ENCODE data around the gene TRIM47.
"Not testable (repeated sequence)": the region's sequence is repeated elsewhere in the genome, so short reads cannot be mapped to it uniquely, and the experiment has no call there.

The TRIM47 gene

DNA sequence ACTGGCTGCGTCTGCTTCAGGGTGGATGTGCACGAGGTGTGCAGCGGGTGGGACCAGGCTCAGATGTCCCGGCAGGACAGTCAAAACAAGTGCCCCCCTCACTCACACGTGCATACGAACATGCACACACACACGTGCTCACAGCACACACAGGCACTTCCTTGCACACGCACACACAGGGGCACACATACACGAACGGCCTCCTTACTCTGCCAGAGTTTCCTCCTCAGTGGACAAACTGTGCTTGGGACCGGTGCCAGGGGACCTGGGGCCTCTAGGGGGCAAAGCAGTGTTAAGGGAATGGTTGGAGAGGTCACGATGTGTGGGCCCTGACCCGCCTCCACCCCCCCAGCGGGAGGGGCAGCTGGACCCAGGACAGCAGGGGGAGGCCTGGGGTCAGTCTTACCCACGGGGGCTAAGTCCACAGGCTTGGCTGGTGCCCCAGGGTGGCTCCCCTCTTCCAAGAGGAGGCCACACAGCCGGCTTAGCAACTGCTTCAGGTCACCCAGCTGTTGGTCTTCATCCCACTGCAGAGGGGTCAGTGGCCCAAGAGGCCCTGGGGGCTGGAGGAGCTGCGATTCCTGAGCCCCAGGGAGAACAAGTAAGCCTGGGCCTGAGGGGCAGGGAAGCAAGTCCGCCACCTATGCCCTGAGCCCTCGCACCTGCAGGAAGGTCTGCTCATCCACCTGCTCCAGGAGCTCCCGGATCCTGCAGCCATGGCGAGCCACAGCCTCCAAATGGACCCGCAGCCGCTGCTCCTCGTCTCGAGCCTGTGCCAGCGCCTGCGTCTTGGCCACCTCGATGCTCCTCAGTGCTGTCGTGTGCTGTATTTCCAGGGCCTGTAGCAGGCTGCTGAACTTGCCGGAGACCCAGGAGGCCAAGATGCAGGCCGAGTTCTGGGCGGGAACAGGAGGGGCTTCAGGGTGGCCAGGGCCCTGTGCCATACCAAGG, 13.5 kb upstream of the TRIM47 start:
- DNase-seq: no peak

DNA sequence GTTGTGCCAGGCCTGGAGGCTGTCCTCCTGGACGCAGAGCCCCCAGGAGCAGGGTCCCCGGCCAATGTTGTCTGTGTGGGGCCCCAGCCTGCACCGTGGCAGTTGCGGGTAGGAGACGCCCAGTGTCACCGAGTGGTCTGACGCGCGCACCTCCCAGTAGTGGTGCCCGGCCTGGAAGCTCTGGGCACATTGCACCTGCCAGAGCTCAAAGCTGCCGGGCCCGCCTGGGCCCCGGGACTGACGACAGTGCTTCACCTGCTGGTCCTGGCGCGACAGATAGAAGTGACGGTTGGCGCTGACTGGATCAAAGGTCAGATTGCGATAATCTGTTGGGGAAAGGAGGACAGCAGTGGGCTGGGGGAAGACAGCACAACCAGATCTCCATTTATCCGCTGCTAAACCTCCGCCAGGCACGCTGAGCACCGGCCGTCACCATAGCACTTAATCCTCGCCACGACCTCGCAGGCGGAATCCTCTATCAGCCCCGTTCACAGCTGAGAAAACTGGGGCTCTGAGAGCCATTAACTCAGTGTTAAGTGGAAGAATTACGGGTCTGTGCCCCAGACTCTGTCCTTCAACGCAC, 12.7 kb upstream of the TRIM47 start:
- DNase-seq: no peak

DNA sequence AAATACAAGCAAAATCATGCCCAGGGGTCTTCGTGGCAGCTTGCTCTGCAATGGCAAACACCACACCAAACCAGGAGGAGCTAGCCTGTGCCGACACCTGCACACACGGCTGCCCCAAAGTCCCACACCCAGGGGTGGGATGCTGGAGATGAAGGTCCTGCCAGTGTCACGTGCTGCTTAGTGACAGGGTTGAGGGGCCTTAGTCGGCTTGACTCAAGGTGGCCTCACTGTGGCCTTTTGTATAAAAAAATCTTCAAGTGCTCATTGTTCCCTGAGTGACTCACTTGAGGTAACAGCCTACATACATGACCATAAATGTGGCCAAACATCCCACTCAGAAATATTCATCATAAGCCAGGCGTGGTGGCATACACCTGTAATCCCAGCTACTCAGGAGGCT, 11.1 kb upstream of the TRIM47 start:
- no peak for DNase-seq

DNA sequence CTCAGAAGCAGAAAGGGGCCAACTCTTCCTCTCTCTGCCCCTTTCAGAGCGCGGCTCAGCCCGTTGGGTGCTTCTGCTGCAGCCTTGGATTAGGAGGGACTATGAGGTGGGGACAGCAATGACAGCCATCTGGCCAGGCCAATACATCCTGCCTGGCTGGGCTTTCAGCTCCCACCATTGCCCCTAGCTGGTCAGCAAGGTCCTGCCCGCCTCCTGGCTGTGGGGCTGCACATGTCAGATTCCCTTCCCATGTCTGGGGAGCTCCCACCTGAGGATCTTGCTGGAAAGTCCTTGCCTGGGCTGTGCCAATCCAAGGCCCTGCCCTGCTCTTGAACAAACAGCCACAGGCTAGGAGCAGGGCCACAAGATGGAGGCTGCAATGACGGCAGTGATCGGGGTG, 10.1 kb upstream of the TRIM47 start:
- DNase-seq: no peak

DNA sequence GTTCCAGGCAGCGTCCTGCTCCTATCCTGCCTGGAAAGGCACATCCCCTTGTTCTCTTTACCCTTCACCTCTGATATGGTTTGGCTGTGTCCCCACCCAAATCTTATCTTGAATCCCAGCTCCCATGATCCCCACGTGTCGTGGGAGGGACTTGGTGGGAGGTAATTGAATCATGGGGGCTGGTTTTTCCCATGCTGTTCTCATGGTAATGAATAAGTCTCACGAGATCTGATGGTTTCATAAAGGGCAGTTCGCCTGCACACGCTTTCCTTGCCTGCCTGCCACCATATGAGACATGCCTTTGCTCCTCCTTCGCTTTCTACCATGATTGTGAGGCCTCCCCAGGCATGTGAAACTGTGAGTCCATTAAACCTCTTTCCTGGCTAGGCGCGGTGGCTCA, 7.5 kb upstream of the TRIM47 start:
- not testable (repeated sequence) for DNase-seq

DNA sequence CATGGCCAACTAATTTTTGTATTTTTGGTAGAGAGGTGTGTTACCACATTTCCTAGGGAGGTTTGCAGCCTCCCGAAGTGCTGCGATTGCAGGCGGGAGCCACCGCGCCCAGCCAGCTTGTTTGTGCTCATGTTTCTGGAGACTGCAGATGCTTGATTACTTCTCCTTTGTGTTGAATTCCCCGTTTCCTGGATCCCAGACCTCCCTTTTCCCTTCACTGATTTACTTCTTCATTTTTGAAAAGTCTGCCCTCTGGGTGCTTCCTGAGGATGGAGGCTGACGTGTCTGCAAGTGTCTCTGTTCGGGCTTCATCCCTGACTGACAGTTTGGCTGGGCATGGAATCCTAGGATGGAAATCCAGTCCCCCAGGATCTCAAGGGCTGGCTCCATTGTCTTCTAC, 7.0 kb upstream of the TRIM47 start:
- DNase-seq: no peak

DNA sequence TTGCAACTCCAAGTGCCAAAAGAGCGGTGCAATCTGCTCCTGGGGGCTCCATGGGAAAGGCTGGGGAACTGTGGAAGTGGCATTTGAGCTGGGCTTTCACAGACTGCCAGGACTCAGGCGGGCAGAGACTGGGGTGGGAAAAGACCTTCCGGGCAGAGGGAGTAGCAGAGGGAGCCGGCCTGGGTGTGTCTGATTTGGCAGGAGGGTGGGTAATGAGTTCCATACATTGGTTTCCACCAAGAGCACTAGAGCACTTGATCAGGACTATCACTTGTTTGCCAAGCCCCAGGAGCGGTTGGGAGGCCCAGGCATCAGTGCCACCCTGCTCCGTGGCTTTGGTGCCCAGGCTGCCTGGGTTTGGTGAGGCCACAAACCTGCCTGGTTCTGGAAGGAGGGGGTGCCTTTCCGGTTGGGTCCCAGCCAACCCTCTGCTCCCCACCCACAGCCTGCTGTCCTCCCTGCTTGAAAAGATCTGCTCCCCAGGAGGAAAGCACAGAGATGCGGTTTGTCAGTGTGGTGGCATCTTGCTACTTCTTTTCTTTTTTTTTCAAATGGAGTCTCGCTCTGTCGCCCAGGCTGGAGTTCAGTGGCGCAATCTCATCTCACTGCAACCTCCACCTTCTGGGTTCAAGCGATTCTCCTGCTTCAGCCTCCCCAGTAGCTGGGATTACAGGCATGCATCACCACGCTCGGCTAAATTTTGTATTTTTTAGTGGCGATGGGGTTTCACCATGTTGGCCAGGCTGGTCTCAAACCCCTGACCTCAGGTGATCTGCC, 3.5 kb upstream of the TRIM47 start:
- DNase-seq: no peak

DNA sequence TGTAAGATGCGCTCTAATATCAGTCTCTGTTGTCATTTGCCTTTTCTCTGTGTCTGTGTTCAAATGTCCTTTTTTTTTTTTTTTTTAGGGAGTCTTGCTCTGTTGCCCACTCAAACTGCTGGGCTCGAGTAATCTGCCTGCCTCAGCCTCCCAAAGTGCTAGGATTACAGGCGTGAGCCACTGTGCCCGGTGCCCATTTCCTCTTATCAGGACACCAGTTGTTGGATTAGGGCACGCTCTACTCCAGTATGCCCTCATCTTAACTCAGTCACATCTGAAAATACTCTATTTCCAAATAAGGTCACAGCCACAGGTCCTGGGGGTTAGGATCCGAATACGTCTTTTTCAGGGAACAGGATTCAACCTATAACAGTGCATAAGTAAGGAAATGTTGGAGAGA, 1.9 kb upstream of the TRIM47 start:
- no peak for DNase-seq

DNA sequence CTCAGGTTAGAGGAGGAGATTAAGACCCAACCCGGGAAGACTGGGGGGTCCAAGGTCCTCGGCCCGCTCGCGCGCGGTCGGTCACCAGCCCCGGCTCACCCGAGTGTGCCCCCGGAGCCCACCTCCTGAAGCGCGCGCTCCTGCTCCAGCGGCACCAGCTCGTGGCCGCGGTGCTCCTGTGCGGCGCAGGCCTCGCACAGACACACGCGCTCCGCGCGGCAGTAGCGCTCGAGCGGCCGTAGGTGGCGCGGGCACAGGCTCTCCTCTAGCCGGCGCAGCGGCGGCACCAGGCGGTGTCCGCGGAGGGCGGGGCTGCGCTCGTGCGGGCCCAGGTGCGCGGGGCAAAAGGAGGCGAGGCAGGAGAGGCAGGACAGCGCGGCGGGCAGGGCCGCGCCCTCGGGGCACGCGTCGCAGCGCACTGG, 618 bp downstream of the TRIM47 start:
- peak in 2 of 3 experiments; percentile 77 to 82 for DNase-seq

DNA sequence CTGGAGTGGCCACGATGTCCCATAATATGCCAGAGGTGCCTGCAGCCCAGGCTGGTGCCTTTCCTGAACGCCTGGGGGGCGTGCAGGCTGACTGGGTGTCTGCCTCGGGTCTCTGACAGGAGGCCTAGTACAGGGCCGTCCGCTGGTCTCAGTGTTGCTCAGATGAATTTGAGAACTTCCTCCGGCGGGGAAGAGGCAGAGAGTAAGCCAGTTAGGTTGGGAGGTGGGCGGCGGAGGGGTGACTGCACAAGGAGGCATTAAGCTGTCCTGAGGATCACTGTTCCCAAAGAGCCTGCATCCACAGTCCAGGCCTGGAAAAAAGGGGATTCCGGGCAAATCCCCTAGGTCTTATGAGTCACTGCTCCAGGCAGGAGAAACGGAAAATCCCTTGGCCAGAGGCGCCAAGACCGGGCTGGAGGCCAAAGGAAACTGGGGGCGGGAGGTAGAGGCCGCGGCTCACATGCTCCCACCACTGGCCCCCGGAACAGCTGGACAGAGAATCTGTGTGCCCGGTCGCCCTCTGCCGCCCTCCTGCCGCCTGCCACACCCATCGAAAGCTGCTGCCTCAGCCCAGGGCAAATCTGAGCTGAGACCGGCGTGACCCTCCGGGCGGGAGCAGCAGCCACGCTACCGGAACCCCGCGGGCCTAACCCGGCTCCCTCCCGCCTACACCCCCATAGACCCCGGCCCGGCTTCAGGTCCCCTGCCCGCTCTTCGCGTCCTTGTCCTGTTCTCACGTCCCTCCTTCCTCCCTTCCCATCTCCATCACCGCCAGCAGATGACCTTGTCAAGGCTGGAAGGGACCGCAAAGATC, 1.2 kb downstream of the TRIM47 start:
- DNase-seq: peak in 2 of 3 experiments; percentile 52 to 70

DNA sequence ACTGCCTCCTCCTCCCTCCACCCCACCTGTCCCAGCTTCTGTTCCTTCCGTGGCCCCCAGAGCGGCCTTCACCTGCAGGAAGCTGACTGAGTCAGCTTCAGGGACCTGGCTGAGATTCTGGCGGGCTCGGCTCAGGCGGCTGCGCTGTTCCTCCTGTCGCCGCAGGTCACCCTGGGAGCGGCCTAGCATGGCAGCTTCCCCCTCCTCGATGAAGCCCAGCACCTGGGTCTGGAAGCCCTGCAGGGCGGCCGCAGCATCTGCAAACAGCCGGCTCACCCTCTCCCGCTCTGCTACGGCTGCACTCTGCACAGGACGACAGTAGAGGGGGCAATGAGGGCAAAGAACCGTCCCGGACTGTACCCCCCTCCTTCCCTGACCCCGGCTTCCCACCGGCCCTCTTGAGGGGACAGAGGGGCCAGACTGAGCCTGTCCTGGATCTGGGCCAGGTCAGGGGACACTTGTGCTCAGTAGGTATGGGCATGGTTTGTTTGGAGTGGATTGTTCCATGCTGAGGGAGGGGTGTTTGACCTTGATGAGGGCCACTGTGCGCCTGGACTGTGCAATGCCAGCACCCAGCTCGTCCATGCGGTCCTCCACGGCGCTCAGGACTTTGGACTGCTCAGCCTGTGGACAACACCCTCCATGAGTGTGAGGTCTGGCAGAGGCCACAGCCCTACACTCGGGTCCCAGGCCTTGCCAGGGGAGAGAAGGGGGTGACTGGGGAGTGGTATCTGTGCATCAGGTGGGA, 2.0 kb downstream of the TRIM47 start:
- peak in 2 of 3 experiments; percentile 84 to 89 for DNase-seq

DNA sequence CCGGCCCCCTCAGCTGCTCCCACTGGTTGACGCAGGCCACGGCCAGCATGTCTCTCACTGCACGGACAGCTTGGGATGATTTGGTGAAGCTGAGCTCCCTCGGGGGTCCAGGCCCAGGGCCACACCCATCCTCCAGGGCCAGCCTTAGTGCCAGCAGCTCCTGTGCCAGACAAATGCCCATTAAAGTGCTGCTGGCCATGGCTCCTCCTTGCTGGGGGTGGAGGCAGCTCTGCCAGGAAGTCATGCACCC, 2.5 kb downstream of the TRIM47 start:
- DNase-seq: no peak

DNA sequence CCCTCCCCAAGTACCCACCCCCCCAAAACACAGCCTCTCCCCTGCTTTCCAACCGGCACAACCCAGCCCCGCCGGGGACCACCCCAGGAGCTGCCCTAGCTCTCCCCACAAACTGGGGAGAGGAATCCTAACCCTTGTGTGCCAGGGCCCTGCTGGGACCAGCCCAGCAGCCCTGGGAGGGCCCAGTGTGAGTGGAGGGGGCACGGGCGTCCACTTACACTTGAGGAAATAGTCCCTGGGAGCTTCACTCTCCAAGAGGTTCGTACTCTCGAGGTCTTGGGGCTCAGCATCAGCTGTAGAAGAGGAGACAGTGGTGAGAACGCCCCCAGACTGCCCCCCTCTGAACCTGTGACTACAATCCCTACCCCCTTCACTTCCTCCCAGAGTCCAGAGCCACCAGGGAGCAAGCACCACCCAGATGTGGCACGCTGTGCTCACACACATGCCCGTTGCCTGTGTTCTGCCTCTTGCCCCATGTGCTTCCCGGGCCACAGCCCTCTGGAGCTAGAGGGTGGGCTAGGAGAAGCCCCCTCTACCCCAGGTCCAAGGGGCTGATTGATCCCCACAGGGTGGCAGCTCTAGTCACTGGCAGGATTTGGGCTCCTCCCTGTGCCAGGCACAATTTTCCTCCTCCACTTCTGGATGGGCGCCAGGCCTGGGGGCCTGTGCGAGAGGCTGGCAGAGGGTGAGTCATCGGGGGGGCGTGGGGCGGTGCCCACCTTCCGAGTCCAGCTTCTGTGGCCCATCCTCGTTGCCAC, 3.0 kb downstream of the TRIM47 start:
- no peak for DNase-seq

DNA sequence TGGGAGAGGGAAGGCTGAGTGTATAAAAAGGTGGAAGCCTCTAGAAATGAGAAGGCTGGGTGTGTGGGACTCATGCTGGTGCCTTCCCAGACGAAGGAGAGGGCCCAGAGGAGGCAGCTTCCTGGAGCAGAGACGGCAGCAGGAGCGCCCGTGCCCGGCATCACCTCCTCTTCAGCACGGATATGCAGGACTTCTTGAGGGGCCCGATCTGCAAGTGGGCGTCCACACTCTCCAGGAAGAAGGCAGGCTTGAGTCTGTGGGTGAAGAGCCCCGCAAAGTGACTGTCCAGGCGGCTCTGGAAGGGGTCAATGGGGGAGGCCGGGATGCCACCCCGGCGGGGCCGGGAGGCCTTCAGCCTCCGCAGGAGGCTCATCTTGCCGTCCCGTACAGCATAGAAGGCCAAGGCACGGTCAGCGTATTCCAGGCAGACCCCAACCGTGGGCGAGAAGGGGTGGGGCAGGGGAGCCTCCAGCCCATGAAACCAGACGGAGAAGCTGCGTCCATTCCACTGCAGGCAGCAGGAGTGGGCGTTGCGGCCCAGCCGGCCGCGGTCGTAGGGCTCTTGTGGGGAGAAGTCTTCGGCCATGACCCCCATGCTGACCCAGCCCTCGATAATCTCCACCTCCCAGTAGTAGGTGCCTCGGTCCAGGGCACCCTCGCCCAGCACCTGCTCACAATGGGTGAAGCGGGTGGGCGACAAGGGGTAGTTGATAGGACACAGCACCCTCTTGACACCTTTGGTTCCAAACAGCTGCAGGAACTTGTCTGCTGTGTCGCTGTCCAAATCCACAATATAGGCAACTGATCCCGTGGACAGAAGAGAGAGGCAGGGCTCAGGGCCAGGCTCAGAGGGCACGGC, 3.8 kb downstream of the TRIM47 start:
- DNase-seq: no peak

DNA sequence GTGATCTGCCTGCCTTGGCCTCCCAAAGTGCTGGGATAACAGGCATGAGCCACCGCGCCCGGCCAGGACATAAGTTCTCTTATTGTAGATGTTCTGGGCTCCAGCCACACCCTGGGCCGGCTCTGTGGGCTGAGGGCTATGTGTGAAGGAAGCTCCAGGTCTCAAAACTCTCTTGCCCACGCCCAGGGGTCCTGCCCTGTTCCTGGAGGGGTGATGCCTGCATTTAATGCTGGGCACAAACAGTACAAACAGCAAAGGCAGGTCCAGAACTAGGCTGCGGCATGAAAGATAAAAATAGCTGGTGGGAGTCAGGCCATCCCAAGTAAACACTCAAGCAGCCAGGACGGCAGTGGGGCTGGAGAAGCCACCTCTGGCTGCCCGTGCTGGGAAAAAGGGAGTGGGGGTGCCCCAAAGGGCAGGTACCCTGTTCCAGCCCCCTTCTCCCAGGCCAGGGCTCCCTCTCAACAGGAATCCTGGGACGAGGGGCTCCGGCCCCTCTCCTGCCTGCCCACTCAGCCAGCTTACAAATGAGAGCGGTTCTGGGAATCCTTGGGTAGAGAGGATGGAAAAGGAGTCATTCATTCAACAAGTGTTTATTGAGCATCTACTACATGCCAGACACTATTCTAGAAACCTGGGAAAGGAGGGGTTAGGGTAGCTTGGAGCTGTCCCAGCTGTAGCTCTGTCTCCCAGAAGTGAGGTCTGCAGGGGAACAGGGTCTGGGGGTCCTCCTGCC, 4.6 kb downstream of the TRIM47 start:
- no peak for DNase-seq

DNA sequence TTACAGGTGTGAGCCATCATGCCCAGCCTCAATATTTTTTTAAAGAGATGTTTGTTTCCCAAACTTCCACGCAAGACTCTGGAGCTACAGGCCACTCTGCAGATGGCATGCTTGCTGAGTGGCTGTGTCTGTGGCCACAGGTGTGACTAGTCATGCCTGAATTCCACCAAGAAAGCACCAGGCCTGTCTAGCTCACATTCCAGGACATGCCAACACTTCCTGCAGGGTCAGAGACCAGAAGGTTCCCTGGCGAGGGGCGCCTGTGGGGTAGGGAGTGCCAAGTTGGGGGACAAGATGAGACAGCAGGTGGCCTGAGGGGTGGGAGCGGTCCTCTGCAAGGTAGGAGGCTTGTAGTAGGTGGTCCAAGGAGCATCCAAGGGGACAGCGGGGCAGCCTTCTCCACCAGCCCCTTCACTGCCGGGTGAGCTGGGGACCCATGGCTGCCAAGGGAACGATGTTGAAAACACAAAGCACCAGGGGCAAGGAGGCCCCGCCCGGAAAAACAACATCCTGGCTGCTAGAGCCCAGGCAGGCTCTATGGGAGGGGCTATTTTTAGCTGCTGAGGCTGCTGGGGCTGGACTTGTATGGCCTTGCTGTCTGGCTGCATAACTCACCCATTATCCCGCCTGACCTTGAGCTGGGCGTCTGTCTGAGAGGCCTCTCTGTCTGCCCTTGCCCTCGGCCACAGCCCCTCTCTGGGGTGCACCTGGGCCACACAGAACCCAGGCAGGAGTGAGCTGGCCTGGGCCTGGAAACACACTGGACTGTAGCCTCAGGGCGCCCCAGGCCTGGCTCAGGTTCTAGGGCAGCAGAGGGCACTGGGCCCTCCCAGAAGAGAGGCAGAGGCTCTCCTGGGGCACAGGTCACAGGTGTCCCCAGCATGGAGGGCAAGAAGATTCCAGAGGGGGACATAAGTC, 5.7 kb downstream of the TRIM47 start:
- DNase-seq: peak in 1 of 3 experiments; percentile 34

DNA sequence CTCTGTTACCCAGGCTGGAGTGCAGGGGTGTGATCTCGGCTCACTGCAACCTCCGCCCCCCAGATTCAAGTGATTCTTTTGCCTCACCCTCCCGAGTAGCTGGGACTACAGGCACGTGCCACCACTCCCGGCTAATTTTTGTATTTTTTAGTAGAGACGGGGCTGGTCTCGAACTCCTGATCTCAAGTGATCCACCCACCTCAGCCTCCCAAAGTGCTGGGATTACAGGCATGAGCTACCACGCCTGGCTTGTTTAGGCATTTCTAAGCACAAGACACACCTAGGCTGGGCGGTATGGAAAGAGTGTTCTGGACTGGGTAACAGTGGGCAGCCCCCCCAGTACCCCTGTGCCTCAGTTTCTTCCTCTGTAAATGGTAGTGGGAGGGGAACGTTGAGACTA, 8.2 kb downstream of the TRIM47 start:
- not testable (repeated sequence) for DNase-seq

DNA sequence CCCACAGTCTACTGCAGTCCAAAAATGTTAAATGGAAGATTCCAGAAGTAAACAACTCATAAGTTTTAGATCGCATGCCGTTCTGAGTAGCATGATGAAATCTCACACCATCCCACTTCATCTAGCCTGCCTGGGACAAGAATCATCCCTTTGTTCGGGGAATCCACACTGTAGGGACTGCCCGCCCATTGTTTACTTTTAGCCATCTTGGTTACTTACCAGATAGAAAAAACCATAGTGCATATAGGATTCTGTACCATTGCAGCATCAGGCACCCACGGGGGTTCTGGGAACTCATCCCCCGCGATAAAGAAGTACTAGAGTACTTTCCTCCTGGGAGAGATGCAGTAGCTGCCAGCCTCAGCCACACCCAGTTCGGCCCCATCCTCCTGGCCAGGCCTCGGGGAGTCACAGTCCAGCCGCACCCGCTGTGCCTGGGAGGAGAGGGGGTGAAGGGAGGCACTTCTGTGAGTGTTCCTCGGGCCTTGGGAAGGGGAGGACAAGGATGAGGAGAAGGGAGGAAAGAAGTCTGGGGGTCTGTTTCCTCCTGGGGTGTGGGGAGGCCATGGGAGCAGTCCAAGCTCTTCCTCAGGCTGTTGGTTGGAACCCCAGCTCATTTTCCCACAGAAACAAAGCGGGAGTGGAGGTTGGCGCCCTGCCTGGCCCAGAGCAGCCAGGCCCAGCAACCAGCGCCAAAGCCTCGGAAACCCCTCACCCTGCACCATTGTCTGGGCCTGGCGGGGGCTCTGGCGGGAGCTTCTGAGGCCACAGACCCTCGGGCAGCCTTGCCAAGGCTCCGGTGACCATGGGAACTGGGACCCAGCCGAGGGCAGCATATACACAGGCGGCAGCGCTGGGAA, 8.9 kb downstream of the TRIM47 start:
- no peak for DNase-seq

Data from NCI-H1417 (cell line).